ENCODE measurements around the gene ZMAT5. TPM values are rescaled to one million over a fixed set of nuclear protein-coding genes. Genes with fewer than 3 reads are reported as not detected.

ZMAT5 gene
- polyA plus RNA-seq, 1 donor (not counting 4 experiments of a cell fraction or from before 2014, with no cell fraction given): 11.1 TPM

- no peaks in the 10 kb centered on the region for H4K20me1 ChIP-seq (ENCODE audit: control insufficient read depth, extremely low read depth, insufficient read depth, low read length)
- H3K9me1 ChIP-seq (ENCODE audit: control insufficient read depth, extremely low read depth, insufficient read depth, low read length): no peaks in the 10 kb centered on the region
- TF ChIP-seq EZH2 (IDR thresholded peaks at IDR 0.05; ENCODE audit: low read length) (no peak), CTCF (optimal IDR thresholded peaks at IDR 0.05 in 1 of 3, IDR thresholded peaks at IDR 0.05 in 1 of 3, conservative IDR thresholded peaks at IDR 0.05 in 1 of 3; ENCODE audit: extremely low read depth in 1 of 3, insufficient read depth in 2 of 3, low read length in 3 of 3) (no peak)
- FAIRE-seq: no peak
- no peak overlapping the region for H3K9ac ChIP-seq (ENCODE audit: control insufficient read depth, extremely low read depth, insufficient read depth, low read length)
- H3K27me3 ChIP-seq (ENCODE audit: control insufficient read depth, extremely low read depth, insufficient read depth, low read length): no peaks in the 10 kb centered on the region
- H3K36me3 ChIP-seq (ENCODE audit: control insufficient read depth in 2 of 2, extremely low read depth in 1 of 2, insufficient read depth in 2 of 2, low read length in 2 of 2): peaks cover 0 to 5% of the 10 kb centered on the region in 2 experiments
- no peak overlapping the region for H3K27ac ChIP-seq (ENCODE audit: control insufficient read depth, insufficient read depth, low read length)
- no peaks in the 10 kb centered on the region for H3K9me3 ChIP-seq (ENCODE audit: control insufficient read depth, low read depth, low read length)
- H3K4me2 ChIP-seq (ENCODE audit: control insufficient read depth, extremely low read depth, insufficient read depth, low read depth, low read length): no peak overlapping the region
- H3K4me1 ChIP-seq (ENCODE audit: control insufficient read depth, extremely low read depth, insufficient read depth, low read length): peaks cover 3% of the 10 kb centered on the region
- no peaks in the 10 kb centered on the region for H3K79me2 ChIP-seq (ENCODE audit: control insufficient read depth, insufficient read depth, low read length)
- DNase-seq (ENCODE audit: low read depth, low spot score): no peak
- H2AFZ ChIP-seq (ENCODE audit: control insufficient read depth, low read length): no peak overlapping the region
- dilution Hi-C loops (cut with MboI; ENCODE audit: extremely low pct_ligation_motif_present, low sequenced_read_pairs): no loop called here
- H3K4me3 ChIP-seq (ENCODE audit: control insufficient read depth in 2 of 3, extremely low read depth in 1 of 3, insufficient read depth in 2 of 3, low read depth in 1 of 3, low read length in 3 of 3): no peak overlapping the region
These were observed 32.0 kb downstream of the ZMAT5 start for GRCh38 chr22:29734838-29735237.

- Histone ChIP-seq H3K4me1 (ENCODE audit: control insufficient read depth, extremely low read depth, insufficient read depth, low read length) (peaks cover 3% of the 10 kb centered on the region), H3K4me2 (ENCODE audit: control insufficient read depth, extremely low read depth, insufficient read depth, low read depth, low read length) (no peak overlapping the region), H3K4me3 (ENCODE audit: control insufficient read depth in 2 of 3, extremely low read depth in 1 of 3, insufficient read depth in 2 of 3, low read depth in 1 of 3, low read length in 3 of 3) (no peak overlapping the region), H3K9me1 (ENCODE audit: control insufficient read depth, extremely low read depth, insufficient read depth, low read length) (no peaks in the 10 kb centered on the region), H3K79me2 (ENCODE audit: control insufficient read depth, insufficient read depth, low read length) (no peaks in the 10 kb centered on the region), H3K36me3 (ENCODE audit: control insufficient read depth in 2 of 2, extremely low read depth in 1 of 2, insufficient read depth in 2 of 2, low read length in 2 of 2) (peaks cover 0 to 5% of the 10 kb centered on the region in 2 experiments), H3K9ac (ENCODE audit: control insufficient read depth, extremely low read depth, insufficient read depth, low read length) (no peak overlapping the region), H2AFZ (ENCODE audit: control insufficient read depth, low read length) (no peak overlapping the region), H3K27ac (ENCODE audit: control insufficient read depth, insufficient read depth, low read length) (no peak overlapping the region), H3K9me3 (ENCODE audit: control insufficient read depth, low read depth, low read length) (no peaks in the 10 kb centered on the region), H4K20me1 (ENCODE audit: control insufficient read depth, extremely low read depth, insufficient read depth, low read length) (no peaks in the 10 kb centered on the region), H3K27me3 (ENCODE audit: control insufficient read depth, extremely low read depth, insufficient read depth, low read length) (no peaks in the 10 kb centered on the region)
- DNase-seq (ENCODE audit: low read depth, low spot score) (no peak), FAIRE-seq (no peak)
- dilution Hi-C loops (cut with MboI; ENCODE audit: extremely low pct_ligation_motif_present, low sequenced_read_pairs): no loop called here
- TF ChIP-seq CTCF (optimal IDR thresholded peaks at IDR 0.05 in 1 of 3, IDR thresholded peaks at IDR 0.05 in 1 of 3, conservative IDR thresholded peaks at IDR 0.05 in 1 of 3; ENCODE audit: extremely low read depth in 1 of 3, insufficient read depth in 2 of 3, low read length in 3 of 3) (no peak), EZH2 (IDR thresholded peaks at IDR 0.05; ENCODE audit: low read length) (no peak)
These were observed 32.4 kb downstream of the ZMAT5 start for GRCh38 chr22:29734406-29734805.
